ENCODE measurements around the gene FGF12.

FGF12 gene

GRCh38 chr3:192575879-192576506 lies 151.3 kb downstream of the FGF12 start:
- TF ChIP-seq ZNF8 (CRISPR knock-in tag; IDR thresholded peaks at IDR 0.05) (no peak), TCF4 (CRISPR knock-in tag; IDR thresholded peaks at IDR 0.05; ENCODE audit: borderline replicate concordance) (no peak), ZFP3 (CRISPR knock-in tag; IDR thresholded peaks at IDR 0.05) (no peak), PATZ1 (CRISPR knock-in tag; IDR thresholded peaks at IDR 0.05; ENCODE audit: borderline replicate concordance) (no peak), PPARA (CRISPR knock-in tag; IDR thresholded peaks at IDR 0.05; ENCODE audit: borderline replicate concordance) (no peak), ESRRG (CRISPR knock-in tag; IDR thresholded peaks at IDR 0.05) (no peak), ARNTL (CRISPR knock-in tag; IDR thresholded peaks at IDR 0.05; ENCODE audit: borderline replicate concordance, low read depth) (no peak), OSR1 (CRISPR knock-in tag; IDR thresholded peaks at IDR 0.05) (no peak), RARB (CRISPR knock-in tag; IDR thresholded peaks at IDR 0.05) (no peak)
- TF ChIP-seq, protein P1, sequence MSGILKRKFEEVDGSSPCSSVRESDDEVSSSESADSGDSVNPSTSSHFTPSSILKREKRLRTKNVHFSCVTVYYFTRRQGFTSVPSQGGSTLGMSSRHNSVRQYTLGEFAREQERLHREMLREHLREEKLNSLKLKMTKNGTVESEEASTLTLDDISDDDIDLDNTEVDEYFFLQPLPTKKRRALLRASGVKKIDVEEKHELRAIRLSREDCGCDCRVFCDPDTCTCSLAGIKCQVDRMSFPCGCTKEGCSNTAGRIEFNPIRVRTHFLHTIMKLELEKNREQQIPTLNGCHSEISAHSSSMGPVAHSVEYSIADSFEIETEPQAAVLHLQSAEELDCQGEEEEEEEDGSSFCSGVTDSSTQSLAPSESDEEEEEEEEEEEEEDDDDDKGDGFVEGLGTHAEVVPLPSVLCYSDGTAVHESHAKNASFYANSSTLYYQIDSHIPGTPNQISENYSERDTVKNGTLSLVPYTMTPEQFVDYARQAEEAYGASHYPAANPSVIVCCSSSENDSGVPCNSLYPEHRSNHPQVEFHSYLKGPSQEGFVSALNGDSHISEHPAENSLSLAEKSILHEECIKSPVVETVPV (CRISPR knock-in tag; IDR thresholded peaks at IDR 0.05): no peak
- no peak for ATAC-seq

DNA sequence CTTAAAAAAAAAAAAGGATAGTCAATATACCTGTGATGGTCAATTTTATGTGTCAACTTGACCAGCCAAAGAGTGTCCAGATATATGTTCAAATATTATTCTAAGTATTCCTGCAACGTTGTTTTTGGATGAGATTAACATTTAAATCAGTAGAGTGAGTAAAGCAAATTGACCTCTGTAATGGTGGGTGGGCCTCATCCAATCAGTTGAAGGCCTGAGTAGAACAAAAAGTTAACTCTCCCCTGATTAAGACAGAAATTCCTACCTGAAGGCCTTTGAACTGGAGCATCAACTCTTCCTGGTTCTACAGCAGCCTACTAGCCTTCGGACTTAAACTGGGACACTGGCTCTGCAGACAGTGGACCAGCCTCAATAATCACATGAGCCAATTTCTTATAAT lies 154.1 kb downstream of the FGF12 start:
- no peak for ATAC-seq
- TF ChIP-seq CSDC2 (CRISPR knock-in tag; IDR thresholded peaks at IDR 0.05): no peak
- TF ChIP-seq TCF4 (CRISPR knock-in tag; IDR thresholded peaks at IDR 0.05; ENCODE audit: borderline replicate concordance): no peak
- no peak for TF ChIP-seq ZFP30 (CRISPR knock-in tag; IDR thresholded peaks at IDR 0.05)
- TF ChIP-seq PPARA (CRISPR knock-in tag; IDR thresholded peaks at IDR 0.05; ENCODE audit: borderline replicate concordance): no peak
- no peak for TF ChIP-seq PATZ1 (CRISPR knock-in tag; IDR thresholded peaks at IDR 0.05; ENCODE audit: borderline replicate concordance)
- TF ChIP-seq, protein P1 (CRISPR knock-in tag; IDR thresholded peaks at IDR 0.05): no peak
- TF ChIP-seq ISL1 (CRISPR knock-in tag; IDR thresholded peaks at IDR 0.05): no peak
- no peak for TF ChIP-seq BACH2 (CRISPR knock-in tag; IDR thresholded peaks at IDR 0.05; ENCODE audit: borderline replicate concordance)
- TF ChIP-seq ESRRG (CRISPR knock-in tag; IDR thresholded peaks at IDR 0.05): no peak
- no peak for TF ChIP-seq ZNF8 (CRISPR knock-in tag; IDR thresholded peaks at IDR 0.05)
- no peak for TF ChIP-seq ZNF565 (CRISPR knock-in tag; conservative IDR thresholded peaks at IDR 0.05; ENCODE audit: low read depth)
- no peak for TF ChIP-seq OSR1 (CRISPR knock-in tag; IDR thresholded peaks at IDR 0.05)
- TF ChIP-seq POU6F1 (CRISPR knock-in tag; IDR thresholded peaks at IDR 0.05; ENCODE audit: borderline replicate concordance, low read depth): no peak
- TF ChIP-seq ARNTL (CRISPR knock-in tag; IDR thresholded peaks at IDR 0.05; ENCODE audit: borderline replicate concordance, low read depth): no peak
- TF ChIP-seq ZFP3 (CRISPR knock-in tag; IDR thresholded peaks at IDR 0.05): no peak
- no peak for TF ChIP-seq ZC3H10 (CRISPR knock-in tag; IDR thresholded peaks at IDR 0.05)
- TF ChIP-seq GLIS3 (CRISPR knock-in tag; IDR thresholded peaks at IDR 0.05): no peak
- no peak for TF ChIP-seq RARB (CRISPR knock-in tag; IDR thresholded peaks at IDR 0.05)
- no peak for TF ChIP-seq ZNF70 (CRISPR knock-in tag; IDR thresholded peaks at IDR 0.05)
- TF ChIP-seq SNAI2 (CRISPR knock-in tag; IDR thresholded peaks at IDR 0.05): no peak
